Stomach (tissue), 4 donors: ENCODE measurements around the gene ACAP2.

Experiments
- POLR2A ChIP-seq, 4 donors: fragments of 450-650 bp; IDR thresholded peaks; one replicate each; pipeline ENCODE4 v1.6.1; 2016; ENCODE audit warnings: antibody characterized with exemption in 4 of 4, control low read depth in 2 of 4, mild to moderate bottlenecking in 1 of 4, moderate library complexity in 1 of 4
- POLR2AphosphoS5 ChIP-seq, 3 donors: sonication (generic); formaldehyde crosslinking; IDR thresholded peaks; one replicate each; pipeline ENCODE4 v1.6.1; 2016; ENCODE audit warnings: antibody characterized with exemption in 3 of 3

GRCh38 chr3:195249057-195249770 is 193.6 kb downstream of the ACAP2 start:
- TF ChIP-seq POLR2AphosphoS5 (IDR thresholded peaks at IDR 0.05) = no peak
- no peak for TF ChIP-seq POLR2A (IDR thresholded peaks at IDR 0.05)
